ENCODE results near the gene CPT1B.
"Not testable (repeated sequence)": the region's sequence is repeated elsewhere in the genome, so short reads cannot be mapped to it uniquely, and the experiment has no call there.

The CPT1B gene

GRCh38 chr22:50577987-50578775 is at the start of gene CPT1B:
TSS of gene CPT1B (minus strand) at chr22:50578427. CDS start at chr22:50577915, 512 bp downstream.
- DNase-seq, result no peak

- DNase-seq, result peak; percentile 19
Observed at GRCh38 chr22:50626850-50627641, 48.8 kb upstream of the CPT1B start.

GRCh38 chr22:50626314-50626849 is 48.2 kb upstream of the CPT1B start:
- DNase-seq, result no peak

- DNase-seq, result no peak
Observed at GRCh38 chr22:50625568-50626313, 47.5 kb upstream of the CPT1B start.

GRCh38 chr22:50625131-50625567 is 46.9 kb upstream of the CPT1B start:
- DNase-seq, result no peak

GRCh38 chr22:50624347-50625130 is 46.3 kb upstream of the CPT1B start:
- no peak for DNase-seq

- no peak for DNase-seq
Observed at GRCh38 chr22:50622723-50623327, 44.6 kb upstream of the CPT1B start.

- DNase-seq, result peak; percentile 63
Observed at GRCh38 chr22:50621948-50622722, 43.9 kb upstream of the CPT1B start.

- peak; percentile 66 for DNase-seq
Observed at GRCh38 chr22:50621356-50621880, 43.2 kb upstream of the CPT1B start.

GRCh38 chr22:50620593-50621355 is 42.5 kb upstream of the CPT1B start:
- DNase-seq, result peak; percentile 67

- not testable (repeated sequence) for DNase-seq
Observed at GRCh38 chr22:50614296-50614695, 36.1 kb upstream of the CPT1B start.

GRCh38 chr22:50613291-50613981 is 35.2 kb upstream of the CPT1B start:
- DNase-seq, result no peak

- peak; percentile 23 for DNase-seq
Observed at GRCh38 chr22:50612528-50613221, 34.4 kb upstream of the CPT1B start.

- no peak for DNase-seq
Observed at GRCh38 chr22:50612168-50612527, 33.9 kb upstream of the CPT1B start.

- no peak for DNase-seq
Observed at GRCh38 chr22:50611341-50612060, 33.3 kb upstream of the CPT1B start.

GRCh38 chr22:50610581-50610980 is 32.4 kb upstream of the CPT1B start:
- no peak for DNase-seq

- DNase-seq, result no peak
Observed at GRCh38 chr22:50610041-50610451, 31.8 kb upstream of the CPT1B start.

- DNase-seq, result no peak
Observed at GRCh38 chr22:50609599-50609998, 31.4 kb upstream of the CPT1B start.

All from CD4-positive, alpha-beta T cell treated with Interleukin-17A for 4 hours (primary cell).